ENCODE measurements around the gene EPS8.

EPS8 gene

DNA sequence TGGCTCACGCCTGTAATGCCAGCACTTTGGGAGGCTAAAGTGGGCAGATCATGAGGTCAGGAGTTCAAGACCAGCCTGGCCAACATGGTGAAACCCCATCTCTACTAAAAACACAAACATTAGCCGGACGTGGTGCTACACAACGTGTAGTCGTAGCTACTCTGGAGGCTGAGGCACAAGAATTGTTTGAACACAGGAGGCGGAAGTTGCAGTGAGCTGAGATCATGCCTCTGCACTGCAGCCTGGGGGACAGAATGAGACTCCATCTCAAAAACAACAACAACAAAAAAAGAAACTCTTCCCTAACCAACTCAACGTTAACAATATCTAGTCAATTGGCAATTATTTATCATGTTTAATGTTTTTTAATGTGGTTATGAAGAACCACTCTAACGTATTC, 89.3 kb downstream of the EPS8 start:
- Histone ChIP-seq H3K4me3 (ENCODE audit: insufficient read length, low read depth) (no peak overlapping the region), H3K9me3 (ENCODE audit: insufficient read depth, low read length) (no peaks in the 10 kb centered on the region), H3K36me3 (ENCODE audit: insufficient read depth, insufficient read length, low read length) (no peaks in the 10 kb centered on the region), H3K27me3 (ENCODE audit: insufficient read depth, insufficient read length) (no peaks in the 10 kb centered on the region), H3K9ac (ENCODE audit: insufficient read length, low read depth) (no peak overlapping the region), H3K4me1 (ENCODE audit: insufficient read depth, insufficient read length) (no peaks in the 10 kb centered on the region)
- DNase-seq (ENCODE audit: low read depth, low spot score): no peak
- TF ChIP-seq ZNF274 (IDR thresholded peaks at IDR 0.05; ENCODE audit: low read depth, low read length) (no peak), SUZ12 (IDR thresholded peaks at IDR 0.05; ENCODE audit: extremely low read depth, insufficient read depth, insufficient read length) (no peak), YY1 (IDR thresholded peaks at IDR 0.05; ENCODE audit: insufficient read depth, insufficient read length) (no peak)

DNA sequence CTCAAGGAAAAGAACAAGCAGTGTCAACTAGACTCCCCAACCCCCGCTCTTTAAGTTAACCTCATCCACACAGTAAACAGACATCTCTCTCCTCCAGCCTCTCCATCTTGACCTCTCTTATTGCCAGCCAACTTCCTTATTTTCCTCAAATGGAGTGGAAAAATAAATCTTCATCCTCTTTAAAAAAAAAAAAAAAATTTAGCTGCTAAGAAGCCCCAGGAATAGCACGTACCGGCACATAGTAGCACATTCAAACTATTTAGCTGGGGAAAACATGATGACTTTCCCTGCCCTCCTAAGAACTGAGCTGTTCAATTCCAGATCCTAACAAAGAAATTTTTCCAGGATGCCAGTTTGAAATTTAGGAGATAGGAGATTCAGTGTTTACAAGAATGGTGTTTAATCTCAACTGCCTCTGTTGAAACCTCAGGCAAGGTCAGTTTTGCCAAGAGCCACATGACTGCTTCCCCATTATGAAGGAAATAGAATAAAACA, 90.8 kb downstream of the EPS8 start:
- no peak overlapping the region for H3K4me3 ChIP-seq (ENCODE audit: insufficient read length, low read depth)

DNA sequence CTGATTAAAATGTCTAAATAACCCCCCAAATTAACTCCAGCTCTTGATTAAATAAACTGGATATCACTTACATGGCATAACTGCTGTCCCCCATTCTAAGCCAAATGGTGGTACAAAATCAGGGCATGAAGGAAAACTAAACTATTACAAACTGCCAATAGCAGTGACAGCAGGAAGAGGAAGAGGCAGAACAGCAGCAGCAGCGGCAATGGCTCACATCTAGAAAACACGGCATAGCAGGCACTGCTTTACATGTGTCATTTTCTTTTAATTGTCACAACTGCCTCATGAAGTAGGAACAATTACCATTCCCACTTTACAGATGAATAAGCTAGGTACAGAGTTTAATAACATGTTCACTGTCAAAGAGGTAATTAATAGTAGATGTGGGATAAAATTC, 92.0 kb downstream of the EPS8 start:
- H3K4me3 ChIP-seq (ENCODE audit: insufficient read length, low read depth): no peak overlapping the region
- no peaks in the 10 kb centered on the region for H3K4me1 ChIP-seq (ENCODE audit: insufficient read depth, insufficient read length)
- no peaks in the 10 kb centered on the region for H3K36me3 ChIP-seq (ENCODE audit: insufficient read depth, insufficient read length, low read length)
- no peak for DNase-seq (ENCODE audit: low read depth, low spot score)
- TF ChIP-seq ZNF274 (IDR thresholded peaks at IDR 0.05; ENCODE audit: low read depth, low read length): no peak
- TF ChIP-seq YY1 (IDR thresholded peaks at IDR 0.05; ENCODE audit: insufficient read depth, insufficient read length): no peak
- no peak for TF ChIP-seq SUZ12 (IDR thresholded peaks at IDR 0.05; ENCODE audit: extremely low read depth, insufficient read depth, insufficient read length)
- H3K9me3 ChIP-seq (ENCODE audit: insufficient read depth, low read length): no peaks in the 10 kb centered on the region
- H3K9ac ChIP-seq (ENCODE audit: insufficient read length, low read depth): no peak overlapping the region
- no peaks in the 10 kb centered on the region for H3K27me3 ChIP-seq (ENCODE audit: insufficient read depth, insufficient read length)

More for the DNA sequence above, 90.8 kb downstream of the EPS8 start:
- TF ChIP-seq SUZ12 (IDR thresholded peaks at IDR 0.05; ENCODE audit: extremely low read depth, insufficient read depth, insufficient read length) (no peak), ZNF274 (IDR thresholded peaks at IDR 0.05; ENCODE audit: low read depth, low read length) (no peak), YY1 (IDR thresholded peaks at IDR 0.05; ENCODE audit: insufficient read depth, insufficient read length) (no peak)
- DNase-seq (ENCODE audit: low read depth, low spot score): no peak
- Histone ChIP-seq H3K9me3 (ENCODE audit: insufficient read depth, low read length) (no peaks in the 10 kb centered on the region), H3K9ac (ENCODE audit: insufficient read length, low read depth) (no peak overlapping the region), H3K36me3 (ENCODE audit: insufficient read depth, insufficient read length, low read length) (no peaks in the 10 kb centered on the region), H3K27me3 (ENCODE audit: insufficient read depth, insufficient read length) (no peaks in the 10 kb centered on the region), H3K4me1 (ENCODE audit: insufficient read depth, insufficient read length) (no peaks in the 10 kb centered on the region)

- no peak overlapping the region for H3K4me3 ChIP-seq (ENCODE audit: insufficient read length, low read depth)
- no peaks in the 10 kb centered on the region for H3K9me3 ChIP-seq (ENCODE audit: insufficient read depth, low read length)
- no peak for DNase-seq (ENCODE audit: low read depth, low spot score)
- TF ChIP-seq YY1 (IDR thresholded peaks at IDR 0.05; ENCODE audit: insufficient read depth, insufficient read length): no peak
- H3K4me1 ChIP-seq (ENCODE audit: insufficient read depth, insufficient read length): no peaks in the 10 kb centered on the region
- no peaks in the 10 kb centered on the region for H3K27me3 ChIP-seq (ENCODE audit: insufficient read depth, insufficient read length)
- no peak overlapping the region for H3K9ac ChIP-seq (ENCODE audit: insufficient read length, low read depth)
- no peaks in the 10 kb centered on the region for H3K36me3 ChIP-seq (ENCODE audit: insufficient read depth, insufficient read length, low read length)
These were observed 95.8 kb downstream of the EPS8 start for GRCh38 chr12:15693228-15693911.

GRCh38 chr12:15691388-15691787, 97.8 kb downstream of the EPS8 start:
- no peaks in the 10 kb centered on the region for H3K9me3 ChIP-seq (ENCODE audit: insufficient read depth, low read length)
- H3K36me3 ChIP-seq (ENCODE audit: insufficient read depth, insufficient read length, low read length): no peaks in the 10 kb centered on the region
- no peak overlapping the region for H3K9ac ChIP-seq (ENCODE audit: insufficient read length, low read depth)
- no peaks in the 10 kb centered on the region for H3K4me1 ChIP-seq (ENCODE audit: insufficient read depth, insufficient read length)
- no peak for DNase-seq (ENCODE audit: low read depth, low spot score)
- H3K27me3 ChIP-seq (ENCODE audit: insufficient read depth, insufficient read length): no peaks in the 10 kb centered on the region
- H3K4me3 ChIP-seq (ENCODE audit: insufficient read length, low read depth): no peak overlapping the region
- TF ChIP-seq ZNF274 (IDR thresholded peaks at IDR 0.05; ENCODE audit: low read depth, low read length): no peak
- TF ChIP-seq YY1 (IDR thresholded peaks at IDR 0.05; ENCODE audit: insufficient read depth, insufficient read length): no peak

- no peak for TF ChIP-seq ZNF274 (IDR thresholded peaks at IDR 0.05; ENCODE audit: low read depth, low read length)
- TF ChIP-seq SUZ12 (IDR thresholded peaks at IDR 0.05; ENCODE audit: extremely low read depth, insufficient read depth, insufficient read length): no peak
- TF ChIP-seq YY1 (IDR thresholded peaks at IDR 0.05; ENCODE audit: insufficient read depth, insufficient read length): no peak
- no peak overlapping the region for H3K4me3 ChIP-seq (ENCODE audit: insufficient read length, low read depth)
- no peaks in the 10 kb centered on the region for H3K36me3 ChIP-seq (ENCODE audit: insufficient read depth, insufficient read length, low read length)
- H3K27me3 ChIP-seq (ENCODE audit: insufficient read depth, insufficient read length): no peaks in the 10 kb centered on the region
- DNase-seq (ENCODE audit: low read depth, low spot score): no peak
- no peaks in the 10 kb centered on the region for H3K9me3 ChIP-seq (ENCODE audit: insufficient read depth, low read length)
- H3K4me1 ChIP-seq (ENCODE audit: insufficient read depth, insufficient read length): no peaks in the 10 kb centered on the region
- no peak overlapping the region for H3K9ac ChIP-seq (ENCODE audit: insufficient read length, low read depth)
These were observed 98.9 kb downstream of the EPS8 start for GRCh38 chr12:15690320-15690719.

GRCh38 chr12:15689751-15690191, 99.4 kb downstream of the EPS8 start:
- no peak overlapping the region for H3K9ac ChIP-seq (ENCODE audit: insufficient read length, low read depth)
- H3K36me3 ChIP-seq (ENCODE audit: insufficient read depth, insufficient read length, low read length): no peaks in the 10 kb centered on the region
- TF ChIP-seq SUZ12 (IDR thresholded peaks at IDR 0.05; ENCODE audit: extremely low read depth, insufficient read depth, insufficient read length) (no peak), ZNF274 (IDR thresholded peaks at IDR 0.05; ENCODE audit: low read depth, low read length) (no peak), YY1 (IDR thresholded peaks at IDR 0.05; ENCODE audit: insufficient read depth, insufficient read length) (no peak)
- no peaks in the 10 kb centered on the region for H3K27me3 ChIP-seq (ENCODE audit: insufficient read depth, insufficient read length)
- no peaks in the 10 kb centered on the region for H3K9me3 ChIP-seq (ENCODE audit: insufficient read depth, low read length)
- no peak for DNase-seq (ENCODE audit: low read depth, low spot score)
- H3K4me1 ChIP-seq (ENCODE audit: insufficient read depth, insufficient read length): no peaks in the 10 kb centered on the region
- H3K4me3 ChIP-seq (ENCODE audit: insufficient read length, low read depth): no peak overlapping the region
